Measurements from ENCODE around the gene CCDC81. TPM values are rescaled to one million over a fixed set of nuclear protein-coding genes. Genes with fewer than 3 reads are reported as not detected.

The CCDC81 gene
- total RNA-seq, 4 donors from 2014 or later = 0.51 to 1.1 TPM; not detected in 2

- TF ChIP-seq CTCF (IDR thresholded peaks at IDR 0.05; ENCODE audit: low read depth) = no peak
These were observed 2.1 kb upstream of the CCDC81 start for GRCh38 chr11:86372586-86372985.

GRCh38 chr11:86374069-86374468 is 618 bp upstream of the CCDC81 start:
- no peak for TF ChIP-seq CTCF (IDR thresholded peaks at IDR 0.05; ENCODE audit: low read depth)

- no peak for TF ChIP-seq CTCF (IDR thresholded peaks at IDR 0.05; ENCODE audit: low read depth)
These were observed 3.3 kb downstream of the CCDC81 start for GRCh38 chr11:86377972-86378371.

- no peak for TF ChIP-seq CTCF (IDR thresholded peaks at IDR 0.05; ENCODE audit: low read depth)
These were observed 5.8 kb downstream of the CCDC81 start for GRCh38 chr11:86380295-86381059.

- TF ChIP-seq CTCF (IDR thresholded peaks at IDR 0.05; ENCODE audit: low read depth) = no peak
These were observed 8.6 kb downstream of the CCDC81 start for GRCh38 chr11:86383041-86383955.

- TF ChIP-seq CTCF (IDR thresholded peaks at IDR 0.05; ENCODE audit: low read depth) = no peak
These were observed 11.6 kb downstream of the CCDC81 start for GRCh38 chr11:86386283-86386682.

- no peak for TF ChIP-seq CTCF (IDR thresholded peaks at IDR 0.05; ENCODE audit: low read depth)
These were observed 12.1 kb downstream of the CCDC81 start for GRCh38 chr11:86386746-86387145.
